ENCODE results near the gene YDJC. TPM values are rescaled to one million over a fixed set of nuclear protein-coding genes. Genes with fewer than 3 reads are reported as not detected.
"Not testable (repeated sequence)": the region's sequence is repeated elsewhere in the genome, so short reads cannot be mapped to it uniquely, and the experiment has no call there.

Gene YDJC
- total RNA-seq, 4 donors from 2014 or later = 42.2 to 72.2 (median 56.5) TPM

- no peak for DNase-seq (ENCODE audit: low spot score in 2 of 2)
- 97 to 100% methylated on average over 2 to 3 of the region's 3 CpGs for WGBS, 2 donors
- intact Hi-C loops (cut with DNase I; ENCODE audit: low total_unique reads) = no loop called here
- no peak for TF ChIP-seq CTCF (IDR thresholded peaks at IDR 0.05)
- no peak for TF ChIP-seq POLR2A (IDR thresholded peaks at IDR 0.05)
- no peak overlapping the region for H3K4me3 ChIP-seq (ENCODE audit: low read depth, poor library complexity, severe bottlenecking)
Observed at GRCh38 chr22:21621025-21621424, 8.8 kb downstream of the YDJC start.

- intact Hi-C loops (cut with DNase I; ENCODE audit: low total_unique reads); DNase-seq (ENCODE audit: low spot score in 2 of 2); H3K4me3 ChIP-seq (ENCODE audit: low read depth, poor library complexity, severe bottlenecking): not testable (repeated sequence)
- WGBS, 2 donors = 96% methylated on average over 6 of the region's 6 CpGs
Observed at GRCh38 chr22:21617337-21617736, 12.5 kb downstream of the YDJC start.

- intact Hi-C loops (cut with DNase I; ENCODE audit: low total_unique reads) = no loop called here
- 82 to 89% methylated on average over 4 of the region's 4 CpGs for WGBS, 2 donors
- H3K4me3 ChIP-seq (ENCODE audit: low read depth, poor library complexity, severe bottlenecking) = no peak overlapping the region
- DNase-seq (ENCODE audit: low spot score in 2 of 2) = no peak
- no peak for TF ChIP-seq POLR2A (IDR thresholded peaks at IDR 0.05)
- TF ChIP-seq CTCF (IDR thresholded peaks at IDR 0.05) = no peak
Observed at GRCh38 chr22:21615731-21616130, 14.1 kb downstream of the YDJC start.

GRCh38 chr22:21613553-21614233 is 16.1 kb downstream of the YDJC start:
- TF ChIP-seq CTCF (IDR thresholded peaks at IDR 0.05) = no peak
- TF ChIP-seq POLR2A (IDR thresholded peaks at IDR 0.05) = no peak
- 67 to 90% methylated on average over 4 of the region's 4 CpGs for WGBS, 2 donors
- intact Hi-C loops (cut with DNase I; ENCODE audit: low total_unique reads) = no loop called here
- DNase-seq (ENCODE audit: low spot score in 2 of 2) = no peak
- H3K4me3 ChIP-seq (ENCODE audit: low read depth, poor library complexity, severe bottlenecking) = no peak overlapping the region

- no peak for TF ChIP-seq CTCF (IDR thresholded peaks at IDR 0.05)
- TF ChIP-seq POLR2A (IDR thresholded peaks at IDR 0.05) = no peak
- WGBS, 2 donors = 60 to 72% methylated on average over 7 of the region's 7 CpGs
- intact Hi-C loops (cut with DNase I; ENCODE audit: low total_unique reads) = no loop called here
- no peak overlapping the region for H3K4me3 ChIP-seq (ENCODE audit: low read depth, poor library complexity, severe bottlenecking)
- no peak for DNase-seq (ENCODE audit: low spot score in 2 of 2)
Observed at GRCh38 chr22:21612858-21613257, 17.0 kb downstream of the YDJC start.

- TF ChIP-seq CTCF (IDR thresholded peaks at IDR 0.05) (no peak), POLR2A (IDR thresholded peaks at IDR 0.05) (no peak)
- no peak for DNase-seq (ENCODE audit: low spot score in 2 of 2)
- H3K4me3 ChIP-seq (ENCODE audit: low read depth, poor library complexity, severe bottlenecking) = no peak overlapping the region
- intact Hi-C loops (cut with DNase I; ENCODE audit: low total_unique reads) = no loop called here
- WGBS, 2 donors = 83 to 84% methylated on average over 4 of the region's 4 CpGs
Observed at GRCh38 chr22:21611210-21611977, 18.4 kb downstream of the YDJC start.

GRCh38 chr22:21609556-21610157 is 20.2 kb downstream of the YDJC start:
- WGBS, 2 donors = 97% methylated on average over 11 of the region's 11 CpGs

More at GRCh38 chr22:21609556-21610157, 20.2 kb downstream of the YDJC start:
- intact Hi-C loops (cut with DNase I; ENCODE audit: low total_unique reads); DNase-seq (ENCODE audit: low spot score in 2 of 2); H3K4me3 ChIP-seq (ENCODE audit: low read depth, poor library complexity, severe bottlenecking): not testable (repeated sequence)

Data from lower leg skin (tissue), 4 donors.